ENCODE results near the gene TMEM100.

- TF ChIP-seq, protein P1, sequence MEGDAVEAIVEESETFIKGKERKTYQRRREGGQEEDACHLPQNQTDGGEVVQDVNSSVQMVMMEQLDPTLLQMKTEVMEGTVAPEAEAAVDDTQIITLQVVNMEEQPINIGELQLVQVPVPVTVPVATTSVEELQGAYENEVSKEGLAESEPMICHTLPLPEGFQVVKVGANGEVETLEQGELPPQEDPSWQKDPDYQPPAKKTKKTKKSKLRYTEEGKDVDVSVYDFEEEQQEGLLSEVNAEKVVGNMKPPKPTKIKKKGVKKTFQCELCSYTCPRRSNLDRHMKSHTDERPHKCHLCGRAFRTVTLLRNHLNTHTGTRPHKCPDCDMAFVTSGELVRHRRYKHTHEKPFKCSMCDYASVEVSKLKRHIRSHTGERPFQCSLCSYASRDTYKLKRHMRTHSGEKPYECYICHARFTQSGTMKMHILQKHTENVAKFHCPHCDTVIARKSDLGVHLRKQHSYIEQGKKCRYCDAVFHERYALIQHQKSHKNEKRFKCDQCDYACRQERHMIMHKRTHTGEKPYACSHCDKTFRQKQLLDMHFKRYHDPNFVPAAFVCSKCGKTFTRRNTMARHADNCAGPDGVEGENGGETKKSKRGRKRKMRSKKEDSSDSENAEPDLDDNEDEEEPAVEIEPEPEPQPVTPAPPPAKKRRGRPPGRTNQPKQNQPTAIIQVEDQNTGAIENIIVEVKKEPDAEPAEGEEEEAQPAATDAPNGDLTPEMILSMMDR (IDR thresholded peaks at IDR 0.05), result no peak
- TF ChIP-seq TAF1 (IDR thresholded peaks at IDR 0.05; ENCODE audit: borderline replicate concordance, low read depth, low read length) (no peak), POLR2AphosphoS5 (IDR thresholded peaks at IDR 0.05; ENCODE audit: low read depth, low read length) (no peak), MAX (IDR thresholded peaks at IDR 0.05; ENCODE audit: low read depth) (no peak), REST (IDR thresholded peaks at IDR 0.05; ENCODE audit: low read depth, low read length) (no peak), FOSL2 (IDR thresholded peaks at IDR 0.05; ENCODE audit: borderline replicate concordance, low read depth) (no peak), MEF2A (IDR thresholded peaks at IDR 0.05; ENCODE audit: borderline replicate concordance, low read depth) (no peak), MXI1 (IDR thresholded peaks at IDR 0.05; ENCODE audit: low read depth, low read length) (no peak), USF2 (IDR thresholded peaks at IDR 0.05; ENCODE audit: borderline replicate concordance, low read depth, low read length) (no peak), EP300 (IDR thresholded peaks at IDR 0.05; ENCODE audit: borderline replicate concordance in 1 of 2, low read depth in 1 of 2, low read length in 1 of 2) (no peak), FOXJ3 (CRISPR knock-in tag; IDR thresholded peaks at IDR 0.05) (no peak), ZBTB33 (IDR thresholded peaks at IDR 0.05; ENCODE audit: borderline replicate concordance, low read depth) (no peak)
Observed at GRCh38 chr17:55730808-55731207, 8.1 kb upstream of the TMEM100 start.

All from SK-N-SH (cell line).